Lung (tissue), 12 donors: ENCODE data around the gene SF3B2. TPM values are rescaled to one million over a fixed set of nuclear protein-coding genes. Genes with fewer than 3 reads are reported as not detected.
A peak's percentile ranks its signal among the peaks of the same experiment; 100 is the strongest.

Source experiments
- ATAC-seq: fragments of 200-7000 bp; cut with Tn5 transposase; one replicate; pipeline ENCODE4 v1.9.1; 2020; ENCODE audit warnings: moderate number of reproducible peaks; ENCODE audit not compliant: insufficient read depth, low FRiP score
- DNase-seq, 3 donors: peaks; one replicate each; pipeline ENCODE4 v3.0.0-alpha.2; 2013 to 2017
- H3K27ac ChIP-seq, 2 donors: one replicate each; pipeline ENCODE4 v1.5.1; 2013; ENCODE audit warnings: mild to moderate bottlenecking in 2 of 2, moderate library complexity in 2 of 2, control low read depth in 1 of 2, inconsistent platforms in 1 of 2, low read depth in 1 of 2, low read length in 1 of 2
- H3K27me3 ChIP-seq, 3 donors: one replicate each; pipeline ENCODE4 v1.5.1; 2013; ENCODE audit warnings: low read length in 2 of 3; ENCODE audit not compliant: control insufficient read depth in 3 of 3, insufficient read depth in 3 of 3
- H3K36me3 ChIP-seq, 4 donors: one replicate each; pipeline ENCODE4 v1.5.1; 2013; ENCODE audit warnings: low read length in 4 of 4, mild to moderate bottlenecking in 1 of 4, moderate library complexity in 1 of 4; ENCODE audit not compliant: control insufficient read depth in 4 of 4, insufficient read depth in 4 of 4
- H3K4me1 ChIP-seq, 5 donors: one replicate each; pipeline ENCODE4 v1.5.1; 2013; ENCODE audit warnings: low read length in 5 of 5, mild to moderate bottlenecking in 2 of 5, moderate library complexity in 1 of 5; ENCODE audit not compliant: control insufficient read depth in 5 of 5, insufficient read depth in 5 of 5
- H3K4me3 ChIP-seq: one replicate; pipeline ENCODE4 v1.5.1; 2013; ENCODE audit warnings: mild to moderate bottlenecking, control low read depth, moderate library complexity
- H3K9ac ChIP-seq, 2 donors: one replicate each; pipeline ENCODE4 v1.5.1; 2013; ENCODE audit warnings: low read length in 2 of 2, control low read depth in 1 of 2; ENCODE audit not compliant: insufficient read depth in 1 of 2
- H3K9me3 ChIP-seq, 4 donors: one replicate each; pipeline ENCODE4 v1.5.1; 2013; ENCODE audit warnings: low read length in 3 of 4, mild to moderate bottlenecking in 1 of 4, moderate library complexity in 1 of 4; ENCODE audit not compliant: control insufficient read depth in 4 of 4, insufficient read depth in 3 of 4
- WGBS, 2 donors: extraction: QIAGEN DNeasy Blood & Tissue Kit; methylation state at CpG; one replicate each; pipeline ENCODE4 v1.1.7; 2013; 5-methylcytosine and 5-hydroxymethylcytosine counted together
- polyA plus RNA-seq, 2 donors: library from polyadenylated mRNA; stranded (reverse); fragments of 200-250 nt; gene quantifications; one replicate each; pipeline ENCODE4 v1.2.1, GENCODE V29; 2013
- total RNA-seq, 2 donors: library from RNA; depleted of rRNA in 1 of 2; stranded (reverse); fragments of >200 nt in 1 of 2; gene quantifications; one replicate each; pipeline ENCODE4 v1.2.1, GENCODE V29; 2014 to 2021
- TF ChIP-seq, protein P1 (sequence below): IDR thresholded peaks from 2 replicates; pipeline ENCODE4 v1.5.1; 2012; ENCODE audit warnings: mild to moderate bottlenecking; ENCODE audit errors: control extremely low read depth, extremely low read depth
- donor health status: control.
- donor health status: control.
- donor health status: Bipolar disorder and iron deficiency.
- donor health status: healthy.
- donor health status: DM: yes; HTN: yes; CAD: no.

Gene SF3B2
- total and polyA plus RNA-seq, 4 donors, result 78.0 to 187 (median 134) TPM

DNA sequence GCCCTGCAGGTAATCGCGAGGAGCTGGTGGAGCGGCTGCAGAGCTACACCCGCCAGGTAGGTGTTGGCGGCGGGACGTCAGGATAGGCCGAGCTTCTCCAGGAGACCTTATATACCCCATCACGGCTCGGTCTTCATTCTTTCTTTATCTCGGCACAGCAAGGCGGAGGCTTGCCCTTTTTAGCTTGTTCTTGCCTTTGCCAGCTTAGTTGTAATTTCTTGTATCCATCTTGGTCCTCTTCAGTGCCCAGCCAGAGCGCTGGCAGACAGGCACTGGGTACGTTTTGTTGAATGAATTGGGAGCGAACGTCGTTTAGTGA is 459 bp downstream of the SF3B2 start:
- no peak for ATAC-seq
- H3K27ac ChIP-seq, result peak overlapping the region; percentile 47 to 91
- peak overlapping the region; percentile 89 to 91 for H3K9ac ChIP-seq
- H3K4me1 ChIP-seq, result peaks cover 4 to 20% (median 8%) of the 10 kb centered on the region in 5 donors
- peak in 1 of 3 donors; percentile 9 for DNase-seq
- peaks cover 0 to 8% (median 5%) of the 10 kb centered on the region in 3 donors for H3K27me3 ChIP-seq
- peaks cover 0 to 2% (median 0%) of the 10 kb centered on the region in 4 donors for H3K9me3 ChIP-seq
- H3K36me3 ChIP-seq, result peaks cover 12 to 22% (median 19%) of the 10 kb centered on the region in 4 donors
- peak overlapping the region; percentile 100 for H3K4me3 ChIP-seq
- 1% methylated on average over 17 of the region's 17 CpGs for WGBS, 2 donors
- TF ChIP-seq, protein P1, sequence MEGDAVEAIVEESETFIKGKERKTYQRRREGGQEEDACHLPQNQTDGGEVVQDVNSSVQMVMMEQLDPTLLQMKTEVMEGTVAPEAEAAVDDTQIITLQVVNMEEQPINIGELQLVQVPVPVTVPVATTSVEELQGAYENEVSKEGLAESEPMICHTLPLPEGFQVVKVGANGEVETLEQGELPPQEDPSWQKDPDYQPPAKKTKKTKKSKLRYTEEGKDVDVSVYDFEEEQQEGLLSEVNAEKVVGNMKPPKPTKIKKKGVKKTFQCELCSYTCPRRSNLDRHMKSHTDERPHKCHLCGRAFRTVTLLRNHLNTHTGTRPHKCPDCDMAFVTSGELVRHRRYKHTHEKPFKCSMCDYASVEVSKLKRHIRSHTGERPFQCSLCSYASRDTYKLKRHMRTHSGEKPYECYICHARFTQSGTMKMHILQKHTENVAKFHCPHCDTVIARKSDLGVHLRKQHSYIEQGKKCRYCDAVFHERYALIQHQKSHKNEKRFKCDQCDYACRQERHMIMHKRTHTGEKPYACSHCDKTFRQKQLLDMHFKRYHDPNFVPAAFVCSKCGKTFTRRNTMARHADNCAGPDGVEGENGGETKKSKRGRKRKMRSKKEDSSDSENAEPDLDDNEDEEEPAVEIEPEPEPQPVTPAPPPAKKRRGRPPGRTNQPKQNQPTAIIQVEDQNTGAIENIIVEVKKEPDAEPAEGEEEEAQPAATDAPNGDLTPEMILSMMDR, result no peak

- H3K9me3 ChIP-seq, result peaks cover 0 to 2% (median 0%) of the 10 kb centered on the region in 4 donors
- H3K27me3 ChIP-seq, result no peaks in the 10 kb centered on the region
- H3K4me1 ChIP-seq, result peaks cover 4 to 20% (median 8%) of the 10 kb centered on the region in 5 donors
- H3K9ac ChIP-seq, result no peak overlapping the region
- no peak overlapping the region for H3K27ac ChIP-seq
- no peak for ATAC-seq
- no peak overlapping the region for H3K4me3 ChIP-seq
- 98% methylated on average over 7 of the region's 7 CpGs for WGBS, 2 donors
- DNase-seq, result no peak
- TF ChIP-seq, protein P1, result no peak
- peaks cover 34 to 43% (median 41%) of the 10 kb centered on the region in 4 donors for H3K36me3 ChIP-seq
These were observed 2.9 kb downstream of the SF3B2 start for GRCh38 chr11:66055021-66055420.

- TF ChIP-seq, protein P1, result no peak
- Histone ChIP-seq H3K36me3 (peaks cover 47 to 56% (median 53%) of the 10 kb centered on the region in 4 donors), H3K9ac (no peak overlapping the region), H3K9me3 (peaks cover 0 to 2% (median 0%) of the 10 kb centered on the region in 4 donors), H3K4me1 (peaks cover 0 to 11% (median 5%) of the 10 kb centered on the region in 5 donors), H3K27me3 (no peaks in the 10 kb centered on the region), H3K27ac (no peak overlapping the region), H3K4me3 (no peak overlapping the region)
- ATAC-seq (no peak), DNase-seq (no peak)
- WGBS, 2 donors, result 73 to 80% methylated on average over 7 of the region's 7 CpGs
These were observed 4.3 kb downstream of the SF3B2 start for GRCh38 chr11:66056501-66056900.
